ENCODE results near the gene DERL2.

The DERL2 gene

DNA sequence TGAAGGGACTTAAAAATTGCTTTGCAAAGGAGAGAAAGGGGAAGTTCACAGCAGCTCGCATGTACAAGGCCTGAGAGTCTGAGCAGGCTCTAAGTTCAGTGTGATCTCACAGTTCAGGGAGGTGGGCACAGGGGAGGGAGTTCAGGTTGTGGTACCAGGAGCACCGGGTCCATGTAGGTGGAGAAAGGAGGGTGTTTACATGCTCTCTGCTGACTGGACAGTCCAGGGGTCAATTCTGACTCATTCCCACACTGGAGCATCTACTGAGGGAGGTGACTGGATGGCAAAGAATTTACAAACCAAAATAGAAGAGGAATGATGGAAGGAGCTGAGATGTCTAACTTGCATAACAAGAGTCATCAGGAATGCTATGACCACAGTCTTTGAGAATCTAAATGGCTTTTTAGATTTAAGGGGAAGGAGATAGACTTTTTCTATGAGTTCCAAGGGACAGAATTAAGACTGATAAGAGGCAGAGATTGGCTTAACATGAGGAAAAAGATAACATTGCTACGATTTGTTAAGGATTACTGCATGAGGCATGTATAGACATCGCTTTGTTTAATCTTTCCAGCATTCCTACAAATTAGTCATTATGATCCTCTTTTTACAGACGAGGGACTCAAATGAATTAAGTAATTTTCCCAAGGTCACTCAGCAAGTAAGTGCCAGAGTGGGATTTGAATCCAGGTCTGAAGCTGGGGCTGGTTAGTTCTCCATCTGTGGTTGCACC is 30.2 kb upstream of the DERL2 start:
- CTCF ChIA-PET, result interaction anchor here (1.3 kb wide), 1 partner anchor 11 kb away, joined by 3 read pairs; no protein-coding TSS in a partner anchor
- TF ChIP-seq, protein P1, sequence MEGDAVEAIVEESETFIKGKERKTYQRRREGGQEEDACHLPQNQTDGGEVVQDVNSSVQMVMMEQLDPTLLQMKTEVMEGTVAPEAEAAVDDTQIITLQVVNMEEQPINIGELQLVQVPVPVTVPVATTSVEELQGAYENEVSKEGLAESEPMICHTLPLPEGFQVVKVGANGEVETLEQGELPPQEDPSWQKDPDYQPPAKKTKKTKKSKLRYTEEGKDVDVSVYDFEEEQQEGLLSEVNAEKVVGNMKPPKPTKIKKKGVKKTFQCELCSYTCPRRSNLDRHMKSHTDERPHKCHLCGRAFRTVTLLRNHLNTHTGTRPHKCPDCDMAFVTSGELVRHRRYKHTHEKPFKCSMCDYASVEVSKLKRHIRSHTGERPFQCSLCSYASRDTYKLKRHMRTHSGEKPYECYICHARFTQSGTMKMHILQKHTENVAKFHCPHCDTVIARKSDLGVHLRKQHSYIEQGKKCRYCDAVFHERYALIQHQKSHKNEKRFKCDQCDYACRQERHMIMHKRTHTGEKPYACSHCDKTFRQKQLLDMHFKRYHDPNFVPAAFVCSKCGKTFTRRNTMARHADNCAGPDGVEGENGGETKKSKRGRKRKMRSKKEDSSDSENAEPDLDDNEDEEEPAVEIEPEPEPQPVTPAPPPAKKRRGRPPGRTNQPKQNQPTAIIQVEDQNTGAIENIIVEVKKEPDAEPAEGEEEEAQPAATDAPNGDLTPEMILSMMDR (IDR thresholded peaks at IDR 0.05; ENCODE audit: control extremely low read depth, extremely low read depth, low read depth, missing control alignments), result no peak
- POLR2A ChIA-PET, result no interaction called here
- DNase-seq (ENCODE audit: extremely low spot score), result no peak

DNA sequence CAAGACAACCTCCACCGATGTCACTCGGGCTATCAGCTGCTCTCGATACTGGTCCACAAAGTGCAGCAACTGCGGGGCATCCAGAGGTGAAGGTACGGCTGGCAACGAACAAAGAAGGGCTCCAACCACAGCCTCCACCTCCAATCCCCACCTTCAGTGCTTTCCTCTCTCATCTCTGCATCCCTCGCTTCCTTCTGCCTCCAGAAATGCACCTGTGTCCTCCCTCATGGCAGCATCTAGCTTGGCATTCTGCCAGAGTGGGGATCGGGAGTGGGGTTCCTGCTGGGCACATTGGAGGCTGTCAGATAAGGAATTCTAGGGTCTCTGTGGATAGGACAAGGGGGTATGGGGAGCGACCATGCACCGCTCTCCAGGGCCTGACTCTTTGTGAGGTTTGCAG is 29.0 kb upstream of the DERL2 start:
- POLR2A ChIA-PET, result no interaction called here
- TF ChIP-seq, protein P1 (IDR thresholded peaks at IDR 0.05; ENCODE audit: control extremely low read depth, extremely low read depth, low read depth, missing control alignments), result no peak
- no peak for DNase-seq (ENCODE audit: extremely low spot score)
- CTCF ChIA-PET, result interaction anchor here (1.0 to 1.5 kb wide), 2 partner anchors 8 to 9 kb away, joined by 3 to 4 read pairs; no protein-coding TSS in a partner anchor

DNA sequence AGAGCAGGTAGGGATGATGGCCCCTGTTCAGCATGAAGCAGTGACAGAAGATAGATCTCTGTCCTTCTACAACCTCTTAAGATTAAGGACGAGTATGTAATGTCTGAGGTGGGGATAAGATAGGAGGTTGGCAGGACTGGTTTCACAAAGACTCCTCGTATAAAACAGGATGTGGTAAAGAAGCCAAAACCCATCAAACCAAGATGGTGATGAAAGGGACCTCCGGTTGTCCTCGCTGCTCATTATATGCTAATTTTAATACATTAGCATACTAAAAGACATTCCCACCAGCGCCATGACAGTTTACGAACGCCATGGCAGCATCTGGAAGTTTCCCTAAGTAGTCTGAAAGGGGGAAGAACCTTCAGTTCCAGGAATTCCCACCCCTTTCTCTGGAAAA is 27.6 kb upstream of the DERL2 start:
- TF ChIP-seq, protein P1 (IDR thresholded peaks at IDR 0.05; ENCODE audit: control extremely low read depth, extremely low read depth, low read depth, missing control alignments), result no peak
- CTCF ChIA-PET, result no interaction called here
- DNase-seq (ENCODE audit: extremely low spot score), result no peak
- POLR2A ChIA-PET, result no interaction called here

DNA sequence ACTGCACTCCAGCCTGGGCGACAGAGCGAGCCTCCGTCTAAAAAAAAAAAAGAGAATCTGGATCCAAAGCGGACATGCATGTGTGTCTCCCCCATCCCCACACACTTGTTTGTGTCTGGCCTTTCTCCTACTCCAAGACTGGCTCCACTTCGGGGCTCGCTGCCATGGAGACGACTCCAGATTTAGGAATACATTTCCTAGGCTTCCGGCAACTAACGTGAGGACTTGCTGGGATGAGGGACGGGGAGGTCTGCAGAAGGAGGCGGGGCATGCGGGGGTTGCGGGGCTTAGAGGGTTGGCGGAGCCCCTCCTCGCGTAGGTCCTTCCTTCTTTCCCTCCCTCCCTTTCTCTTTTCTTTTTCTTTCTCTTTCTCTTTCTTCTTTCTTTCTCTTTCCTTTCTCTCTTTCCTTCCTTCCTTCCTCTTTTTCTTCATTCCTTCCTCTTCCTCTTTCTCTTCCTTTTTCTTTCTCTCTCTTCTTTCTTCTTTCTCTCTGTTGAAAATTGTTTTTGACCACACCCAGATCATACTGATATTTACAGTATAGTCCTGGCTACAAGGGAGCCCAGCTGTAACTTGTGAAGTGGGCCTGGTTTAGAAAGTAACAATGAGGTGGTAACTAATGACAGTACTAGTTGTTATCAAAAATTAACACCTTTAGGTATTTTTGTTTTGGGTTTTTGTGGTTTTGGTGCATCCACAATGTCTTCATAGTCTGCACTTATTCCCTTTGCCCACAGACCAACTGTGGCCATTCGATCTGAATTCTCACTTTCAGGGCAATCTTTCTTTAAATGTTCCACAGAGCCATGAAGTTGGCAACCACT is 25.6 kb upstream of the DERL2 start:
- TF ChIP-seq, protein P1 (IDR thresholded peaks at IDR 0.05; ENCODE audit: control extremely low read depth, extremely low read depth, low read depth, missing control alignments), result no peak
- CTCF ChIA-PET, result interaction anchor here (0.9 to 1.0 kb wide), 2 partner anchors 15 to 22 kb away, joined by 3 read pairs; no protein-coding TSS in a partner anchor
- no peak for DNase-seq (ENCODE audit: extremely low spot score)
- POLR2A ChIA-PET, result no interaction called here

DNA sequence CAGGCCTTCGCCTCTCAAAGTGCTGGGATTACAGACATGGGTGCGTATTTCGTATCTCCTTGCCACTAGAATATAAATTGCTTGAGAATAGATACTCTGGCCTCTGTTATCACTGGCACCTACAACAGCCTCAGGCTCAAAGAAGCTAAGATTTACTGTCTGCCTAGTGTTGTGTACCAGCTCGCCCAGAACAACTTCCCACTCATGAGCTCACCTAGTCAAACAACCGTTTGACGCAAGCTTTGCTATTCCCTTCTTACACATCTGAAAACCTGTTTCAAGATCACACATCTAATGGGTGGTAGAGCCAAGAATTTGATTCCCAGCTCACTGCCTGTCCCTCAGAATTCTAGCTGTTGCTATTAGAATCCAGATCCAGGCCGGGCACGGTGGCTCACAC is 24.8 kb upstream of the DERL2 start:
- DNase-seq (ENCODE audit: extremely low spot score), result no peak
- CTCF ChIA-PET, result interaction anchor here (0.9 to 1.0 kb wide), 2 partner anchors 16 to 22 kb away, joined by 3 read pairs; no protein-coding TSS in a partner anchor
- POLR2A ChIA-PET, result no interaction called here
- TF ChIP-seq, protein P1 (IDR thresholded peaks at IDR 0.05; ENCODE audit: control extremely low read depth, extremely low read depth, low read depth, missing control alignments), result no peak

DNA sequence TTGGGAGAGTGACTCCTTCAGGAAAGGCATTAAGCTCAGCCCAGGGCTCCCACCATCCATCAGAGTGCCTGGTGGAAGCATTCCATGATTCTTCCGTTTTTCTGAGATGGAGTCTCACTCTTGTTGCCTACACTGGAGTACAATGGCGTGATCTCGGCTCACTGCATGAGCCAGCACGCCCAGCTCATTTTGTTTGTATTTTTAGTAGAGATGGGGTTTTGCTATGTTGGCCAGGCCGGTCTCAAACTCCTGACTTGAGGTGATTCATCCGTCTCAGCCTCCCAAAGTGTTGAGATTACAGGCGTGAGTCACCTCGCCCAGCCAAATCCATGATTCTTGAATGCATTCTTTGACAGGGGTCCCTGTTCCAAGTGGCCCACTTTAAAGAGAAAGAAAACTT is 23.5 kb upstream of the DERL2 start:
- DNase-seq (ENCODE audit: extremely low spot score), result no peak
- ChIA-PET CTCF (no interaction called here), POLR2A (no interaction called here)
- TF ChIP-seq, protein P1 (IDR thresholded peaks at IDR 0.05; ENCODE audit: control extremely low read depth, extremely low read depth, low read depth, missing control alignments), result no peak

All from GM10248 (cell line).